GM23338 (cell line): ENCODE measurements around the gene KCNIP1.

Experiments used
- CREB1 ChIP-seq: fragments of 250-450 bp; sonication (Bioruptor Pico); IDR thresholded peaks from 2 replicates; pipeline ENCODE4 v1.5.0; 2020; ENCODE audit warnings: low read depth, mild to moderate bottlenecking, moderate library complexity
- CTCF ChIP-seq, 2 experiments: fragments of 200-600 bp in 1 of 2; sonication (generic) in 1 of 2; conservative IDR thresholded peaks; 2 replicates each; pipeline versions ENCODE4 v1.5.1 to v1.6.1; 2016 to 2017; ENCODE audit warnings: antibody characterized with exemption in 2 of 2, low read depth in 2 of 2, mild to moderate bottlenecking in 2 of 2, moderate library complexity in 1 of 2
- ETS1 ChIP-seq: IDR thresholded peaks from 2 replicates; pipeline ENCODE4 v1.6.1; 2016; ENCODE audit warnings: antibody characterized with exemption
- EZH2 ChIP-seq: fragments of 200-600 bp; sonication (generic); IDR thresholded peaks from one replicate; pipeline ENCODE4 v1.8.0; 2017; ENCODE audit warnings: antibody characterized with exemption, mild to moderate bottlenecking, low read depth; ENCODE audit not compliant: unreplicated experiment
- EZH2phosphoT487 ChIP-seq: fragments of 200-600 bp; sonication (generic); IDR thresholded peaks from one replicate; pipeline ENCODE4 v1.8.1; 2018; ENCODE audit warnings: antibody characterized with exemption; ENCODE audit not compliant: unreplicated experiment
- JUNB ChIP-seq: IDR thresholded peaks from one replicate; pipeline ENCODE4 v1.6.1; 2016; ENCODE audit warnings: antibody characterized with exemption; ENCODE audit not compliant: unreplicated experiment
- NANOG ChIP-seq: IDR thresholded peaks from 2 replicates; pipeline ENCODE4 v1.6.1; 2016; ENCODE audit warnings: antibody characterized with exemption, borderline replicate concordance
- POLR2AphosphoS5 ChIP-seq: IDR thresholded peaks from 2 replicates; pipeline ENCODE4 v1.6.1; 2016; ENCODE audit warnings: antibody characterized with exemption, low read depth
- REST ChIP-seq: IDR thresholded peaks from one replicate; pipeline ENCODE4 v1.6.1; 2018; ENCODE audit warnings: antibody characterized with exemption; ENCODE audit not compliant: unreplicated experiment
- STAT1 ChIP-seq: IDR thresholded peaks from one replicate; pipeline ENCODE4 v1.6.1; 2016; ENCODE audit warnings: antibody characterized with exemption; ENCODE audit not compliant: unreplicated experiment
- ZNF114 ChIP-seq: fragments of 250-450 bp; sonication (Bioruptor Pico); IDR thresholded peaks from 2 replicates; pipeline ENCODE4 v1.5.0; 2020; ENCODE audit warnings: mild to moderate bottlenecking, moderate library complexity
- ZNF331 ChIP-seq: fragments of 250-450 bp; sonication (Bioruptor Pico); IDR thresholded peaks from 2 replicates; pipeline ENCODE4 v1.5.0; 2020; ENCODE audit warnings: low read depth, mild to moderate bottlenecking, moderate library complexity

GRCh38 chr5:170758481-170758880 is 254.7 kb downstream of the KCNIP1 start:
- TF ChIP-seq CTCF (conservative IDR thresholded peaks at IDR 0.05; ENCODE audit: low read depth in 2 of 2) (no peak), EZH2phosphoT487 (no peak), EZH2 (no peak), REST (no peak), CREB1 (no peak), POLR2AphosphoS5 (no peak), STAT1 (no peak), ZNF331 (CRISPR knock-in tag) (no peak), ETS1 (no peak), JUNB (no peak), ZNF114 (CRISPR knock-in tag) (no peak), NANOG (no peak)
